Transverse colon (tissue), 3 donors: Measurements from ENCODE around the gene TNF.

Experiments used
- EP300 ChIP-seq: sonication (generic); formaldehyde crosslinking; IDR thresholded peaks from one replicate; pipeline ENCODE4 v1.6.1; 2017; ENCODE audit warnings: antibody characterized with exemption, low read depth
- POLR2A ChIP-seq: fragments of 450-650 bp; IDR thresholded peaks from one replicate; pipeline ENCODE4 v1.6.1; 2016; ENCODE audit warnings: antibody characterized with exemption, mild to moderate bottlenecking, moderate library complexity
- TF ChIP-seq, protein P1 (sequence below), 5 experiments: fragments of 200-600 bp in 3 of 5; fragments of 450-650 bp in 2 of 5; sonication (generic) in 3 of 5; IDR thresholded peaks; 1 replicate in 2 of 5; 2 replicates in 3 of 5; pipeline ENCODE4 v1.5.1; 2016 to 2017; ENCODE audit warnings: antibody characterized with exemption in 5 of 5, inconsistent platforms in 3 of 5, mild to moderate bottlenecking in 2 of 5, moderate library complexity in 1 of 5

DNA sequence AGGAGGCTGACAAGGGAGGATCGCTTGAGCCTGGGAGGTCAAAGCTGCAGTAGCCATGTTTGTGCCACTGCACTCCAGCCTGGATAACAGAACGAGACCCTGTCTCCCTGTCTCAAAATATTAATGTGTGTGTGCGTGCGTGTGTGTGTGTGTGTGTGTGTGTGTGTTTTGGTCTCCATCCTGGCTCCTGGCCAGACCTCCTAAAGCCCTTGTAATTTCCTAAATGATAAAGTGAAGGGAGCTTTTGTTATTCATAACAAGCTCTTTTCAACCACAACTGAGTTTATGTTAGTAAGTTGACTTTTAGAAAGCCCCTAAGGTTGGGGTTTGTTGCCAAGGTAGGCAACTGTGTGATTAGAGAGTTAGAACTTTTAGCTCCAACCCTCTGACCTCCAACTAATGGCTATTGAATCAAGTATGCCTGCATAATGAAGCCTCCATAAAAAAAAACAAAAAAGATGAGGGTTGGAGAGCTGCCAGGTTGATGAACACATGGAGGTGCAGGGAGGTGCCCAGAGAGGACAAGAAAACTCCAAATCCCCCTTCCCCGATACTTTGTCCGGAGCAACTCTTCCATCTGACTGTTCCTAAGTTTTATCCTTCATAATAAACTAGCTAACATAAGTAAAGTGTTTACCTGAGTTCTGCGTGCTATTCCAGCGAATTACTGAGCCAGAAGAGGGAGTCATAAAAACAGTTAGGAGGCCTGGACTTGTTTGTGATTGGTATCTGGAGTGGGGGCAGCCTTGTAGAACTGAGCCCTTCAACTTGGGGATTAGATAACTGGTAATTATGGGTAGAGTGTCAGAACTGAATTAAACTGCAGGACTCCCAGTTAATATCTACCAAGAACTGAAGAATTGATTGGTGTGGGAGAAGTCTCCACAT is 34.4 kb downstream of the TNF start:
- TF ChIP-seq, protein P1, sequence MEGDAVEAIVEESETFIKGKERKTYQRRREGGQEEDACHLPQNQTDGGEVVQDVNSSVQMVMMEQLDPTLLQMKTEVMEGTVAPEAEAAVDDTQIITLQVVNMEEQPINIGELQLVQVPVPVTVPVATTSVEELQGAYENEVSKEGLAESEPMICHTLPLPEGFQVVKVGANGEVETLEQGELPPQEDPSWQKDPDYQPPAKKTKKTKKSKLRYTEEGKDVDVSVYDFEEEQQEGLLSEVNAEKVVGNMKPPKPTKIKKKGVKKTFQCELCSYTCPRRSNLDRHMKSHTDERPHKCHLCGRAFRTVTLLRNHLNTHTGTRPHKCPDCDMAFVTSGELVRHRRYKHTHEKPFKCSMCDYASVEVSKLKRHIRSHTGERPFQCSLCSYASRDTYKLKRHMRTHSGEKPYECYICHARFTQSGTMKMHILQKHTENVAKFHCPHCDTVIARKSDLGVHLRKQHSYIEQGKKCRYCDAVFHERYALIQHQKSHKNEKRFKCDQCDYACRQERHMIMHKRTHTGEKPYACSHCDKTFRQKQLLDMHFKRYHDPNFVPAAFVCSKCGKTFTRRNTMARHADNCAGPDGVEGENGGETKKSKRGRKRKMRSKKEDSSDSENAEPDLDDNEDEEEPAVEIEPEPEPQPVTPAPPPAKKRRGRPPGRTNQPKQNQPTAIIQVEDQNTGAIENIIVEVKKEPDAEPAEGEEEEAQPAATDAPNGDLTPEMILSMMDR (IDR thresholded peaks at IDR 0.05), result no peak
- no peak for TF ChIP-seq POLR2A
- no peak for TF ChIP-seq EP300
